Breast epithelium (tissue), 4 donors: ENCODE measurements around the gene SYT5. TPM values are rescaled to one million over a fixed set of nuclear protein-coding genes. Genes with fewer than 3 reads are reported as not detected.

Experiments
- DNase-seq, 2 donors: peaks; one replicate each; pipeline ENCODE4 v3.0.0-alpha.2; 2019; ENCODE audit warnings: low spot score in 2 of 2
- H3K27ac ChIP-seq, 2 donors: fragments of 200-600 bp; sonication (generic) in 1 of 2; one replicate each; pipeline ENCODE4 v1.5.1; 2016 to 2019; ENCODE audit warnings: mild to moderate bottlenecking in 1 of 2
- H3K27me3 ChIP-seq, 2 donors: fragments of 200-600 bp; sonication (generic) in 1 of 2; one replicate each; pipeline versions ENCODE4 v1.5.1 to v1.6.0; 2017 to 2019; ENCODE audit warnings: control low read depth in 1 of 2, mild to moderate bottlenecking in 1 of 2
- H3K36me3 ChIP-seq: fragments of 200-600 bp; one replicate; pipeline ENCODE4 v1.5.1; 2019
- H3K4me1 ChIP-seq, 2 donors: fragments of 200-600 bp; sonication (generic); one replicate each; pipeline ENCODE4 v1.5.1; 2016 to 2019; ENCODE audit warnings: control low read depth in 1 of 2
- H3K4me3 ChIP-seq, 3 donors: fragments of 200-600 bp; sonication (generic); 1 replicate in 2 of 3; 2 replicates in 1 of 3; pipeline ENCODE4 v1.5.1; 2016 to 2019; ENCODE audit warnings: mild to moderate bottlenecking in 3 of 3, moderate library complexity in 2 of 3
- H3K9me3 ChIP-seq, 2 donors: fragments of 200-600 bp; sonication (generic) in 1 of 2; one replicate each; pipeline ENCODE4 v1.5.1; 2016 to 2019; ENCODE audit warnings: control low read depth in 1 of 2
- CTCF ChIP-seq, 3 donors: fragments of 450-650 bp; IDR thresholded peaks; one replicate each; pipeline ENCODE4 v1.5.1; 2016 to 2017; ENCODE audit warnings: antibody characterized with exemption in 3 of 3, mild to moderate bottlenecking in 3 of 3, moderate library complexity in 3 of 3
- POLR2A ChIP-seq: fragments of 450-650 bp; IDR thresholded peaks from one replicate; pipeline ENCODE4 v1.6.1; 2016; ENCODE audit warnings: antibody characterized with exemption, mild to moderate bottlenecking, moderate library complexity
- POLR2AphosphoS5 ChIP-seq, 3 donors: sonication (generic); formaldehyde crosslinking; IDR thresholded peaks; one replicate each; pipeline ENCODE4 v1.6.1; 2017; ENCODE audit warnings: antibody characterized with exemption in 3 of 3
- intact Hi-C: fragments of 100-400 bp; cut with DNase I; formaldehyde crosslinking; loops from one replicate; pipeline ENCODE4 v1.15.1; 2023; ENCODE audit warnings: low total_unique reads
- total RNA-seq, 3 donors: library from RNA; depleted of rRNA; stranded (reverse); fragments of >200 nt; gene quantifications; one replicate each; pipeline ENCODE4 v1.1.0, GENCODE V29; 2016

Gene SYT5
- total RNA-seq, 3 donors from 2014 or later, result under 0.01 TPM; not detected in 2

GRCh38 chr19:55228015-55228391, 47.9 kb upstream of the SYT5 start:
- Histone ChIP-seq H3K4me3 (no peak overlapping the region), H3K36me3 (peaks cover 18% of the 10 kb centered on the region), H3K27ac (no peak overlapping the region), H3K9me3 (no peaks in the 10 kb centered on the region), H3K4me1 (no peaks in the 10 kb centered on the region), H3K27me3 (no peaks in the 10 kb centered on the region)
- TF ChIP-seq POLR2AphosphoS5 (IDR thresholded peaks at IDR 0.05) (no peak), POLR2A (no peak), CTCF (IDR thresholded peaks at IDR 0.05) (no peak)
- DNase-seq, result no peak
- intact Hi-C loops, result no loop called here

- TF ChIP-seq CTCF (IDR thresholded peaks at IDR 0.05) (no peak), POLR2AphosphoS5 (IDR thresholded peaks at IDR 0.05) (no peak), POLR2A (no peak)
- Histone ChIP-seq H3K27me3 (no peaks in the 10 kb centered on the region), H3K36me3 (peaks cover 16% of the 10 kb centered on the region), H3K4me1 (no peaks in the 10 kb centered on the region), H3K9me3 (no peaks in the 10 kb centered on the region), H3K27ac (no peak overlapping the region), H3K4me3 (no peak overlapping the region)
- no peak for DNase-seq
- intact Hi-C loops, result no loop called here
These were observed 47.3 kb upstream of the SYT5 start for GRCh38 chr19:55227241-55228014.

- no peak for DNase-seq
- no peaks in the 10 kb centered on the region for H3K27me3 ChIP-seq
- no peak overlapping the region for H3K4me3 ChIP-seq
These were observed 46.7 kb upstream of the SYT5 start for GRCh38 chr19:55226788-55227187.

GRCh38 chr19:55226273-55226672, 46.2 kb upstream of the SYT5 start:
- DNase-seq, result no peak

More at GRCh38 chr19:55226788-55227187, 46.7 kb upstream of the SYT5 start:
- H3K27ac ChIP-seq, result no peak overlapping the region
- intact Hi-C loops, result no loop called here
- H3K36me3 ChIP-seq, result peaks cover 9% of the 10 kb centered on the region
- no peaks in the 10 kb centered on the region for H3K4me1 ChIP-seq
- TF ChIP-seq CTCF (IDR thresholded peaks at IDR 0.05), result no peak
- TF ChIP-seq POLR2AphosphoS5 (IDR thresholded peaks at IDR 0.05), result no peak
- TF ChIP-seq POLR2A, result no peak
- no peaks in the 10 kb centered on the region for H3K9me3 ChIP-seq

More at GRCh38 chr19:55226273-55226672, 46.2 kb upstream of the SYT5 start:
- H3K27me3 ChIP-seq, result no peaks in the 10 kb centered on the region
- no peak overlapping the region for H3K4me3 ChIP-seq
- H3K27ac ChIP-seq, result no peak overlapping the region
- H3K4me1 ChIP-seq, result no peaks in the 10 kb centered on the region
- no peaks in the 10 kb centered on the region for H3K9me3 ChIP-seq
- TF ChIP-seq POLR2A (no peak), CTCF (IDR thresholded peaks at IDR 0.05) (no peak), POLR2AphosphoS5 (IDR thresholded peaks at IDR 0.05) (no peak)
- intact Hi-C loops, result no loop called here
- peaks cover 4% of the 10 kb centered on the region for H3K36me3 ChIP-seq
